HepG2 (cell line): ENCODE results near the gene NT5C3B. TPM values are rescaled to one million over a fixed set of nuclear protein-coding genes. Genes with fewer than 3 reads are reported as not detected.

ENCODE experiments used
- EHMT2 ChIP-seq: fragments of 200-600 bp; sonication (generic); IDR thresholded peaks from 2 replicates; pipeline ENCODE4 v1.7.0; 2017; ENCODE audit warnings: antibody characterized with exemption, low read depth, low read length, borderline replicate concordance
- FLYWCH1 ChIP-seq: sonication (generic); formaldehyde crosslinking; IDR thresholded peaks from 2 replicates; pipeline ENCODE4 v1.8.1; 2023; ENCODE audit warnings: mild to moderate bottlenecking, missing genetic modification reagents
- ISX ChIP-seq: sonication (generic); formaldehyde crosslinking; conservative IDR thresholded peaks from 2 replicates; pipeline ENCODE4 v1.5.0; 2020; ENCODE audit warnings: missing genetic modification reagents
- JUNB ChIP-seq: sonication (generic); formaldehyde crosslinking; IDR thresholded peaks from 2 replicates; pipeline ENCODE4 v1.8.0; 2022; ENCODE audit warnings: missing genetic modification reagents, mild to moderate bottlenecking, borderline replicate concordance
- MEIS2 ChIP-seq: sonication (generic); formaldehyde crosslinking; IDR thresholded peaks from 2 replicates; pipeline ENCODE4 v1.9.0; 2021; ENCODE audit warnings: mild to moderate bottlenecking, missing genetic modification reagents
- MTA1 ChIP-seq: sonication (generic); formaldehyde crosslinking; IDR thresholded peaks from 2 replicates; pipeline ENCODE4 v1.4.0; 2020; ENCODE audit warnings: missing genetic modification reagents, mild to moderate bottlenecking, borderline replicate concordance
- NFE2L1 ChIP-seq: sonication (generic); formaldehyde crosslinking; IDR thresholded peaks from 2 replicates; pipeline ENCODE4 v1.4.0; 2020; ENCODE audit warnings: missing genetic modification reagents, mild to moderate bottlenecking, borderline replicate concordance
- NFE2L2 ChIP-seq: fragments of 150-350 bp; IDR thresholded peaks from 2 replicates; pipeline ENCODE4 v1.6.1; 2014; ENCODE audit warnings: low read length
- NFRKB ChIP-seq: fragments of 450-650 bp; IDR thresholded peaks from 2 replicates; pipeline ENCODE4 v1.6.1; 2017
- ZNF180 ChIP-seq: sonication (generic); formaldehyde crosslinking; IDR thresholded peaks from 2 replicates; pipeline ENCODE4 v1.4.0; 2020; ENCODE audit warnings: low read depth, missing genetic modification reagents, borderline replicate concordance
- ZNF276 ChIP-seq: sonication (generic); formaldehyde crosslinking; IDR thresholded peaks from 2 replicates; pipeline ENCODE4 v1.4.0; 2020; ENCODE audit warnings: mild to moderate bottlenecking, low read depth, missing genetic modification reagents
- ZNF281 ChIP-seq: sonication (generic); formaldehyde crosslinking; IDR thresholded peaks from 2 replicates; pipeline ENCODE4 v1.4.0; 2020; ENCODE audit warnings: missing genetic modification reagents, borderline replicate concordance
- ZNF891 ChIP-seq: sonication (generic); formaldehyde crosslinking; IDR thresholded peaks from 2 replicates; pipeline ENCODE4 v1.5.0; 2020; ENCODE audit warnings: mild to moderate bottlenecking, missing genetic modification reagents
- ZSCAN21 ChIP-seq: sonication (generic); formaldehyde crosslinking; IDR thresholded peaks from 2 replicates; pipeline ENCODE4 v1.8.0; 2022; ENCODE audit warnings: mild to moderate bottlenecking, missing genetic modification reagents, moderate library complexity, borderline replicate concordance
- ZSCAN9 ChIP-seq: IDR thresholded peaks from 2 replicates; pipeline ENCODE4 v1.6.1; 2016; ENCODE audit warnings: borderline replicate concordance
- polyA plus RNA-seq, 8 experiments: library from polyadenylated mRNA; depleted of rRNA in 3 of 8; stranded (reverse) in 7 of 8; unstranded in 1 of 8; fragments of >200 nt; fragmentation: Illumina TruSeq in 4 of 8; extraction: Trizol in 4 of 8; gene quantifications; 2 replicates each; pipeline versions ENCODE4 v1.2.1 to v1.2.3, GENCODE V29; 2011 to 2016; ENCODE audit warnings: low read depth in 4 of 8, missing spikeins in 1 of 8, mixed read lengths in 1 of 8; ENCODE audit not compliant: insufficient read depth in 1 of 8
- total RNA-seq, 5 experiments: library from RNA; depleted of rRNA; stranded (reverse); fragments of >200 nt; fragmentation: Illumina TruSeq; extraction: Trizol; gene quantifications; 2 replicates each; pipeline ENCODE4 v1.2.3, GENCODE V29; 2016; ENCODE audit warnings: low read depth in 1 of 5
- TF ChIP-seq, protein P1 (sequence below): sonication (generic); formaldehyde crosslinking; IDR thresholded peaks from 2 replicates; pipeline ENCODE4 v1.4.0; 2020; ENCODE audit warnings: missing genetic modification reagents
- TF ChIP-seq, protein P2 (sequence below): sonication (generic); formaldehyde crosslinking; IDR thresholded peaks from 2 replicates; pipeline ENCODE4 v1.4.0; 2020; ENCODE audit warnings: mild to moderate bottlenecking, missing genetic modification reagents

Gene NT5C3B
- total and polyA plus RNA-seq, 2 of the 13 experiments (the other 11 are each of a cell fraction or from before 2014, with no cell fraction given) = 104 to 126 TPM

DNA sequence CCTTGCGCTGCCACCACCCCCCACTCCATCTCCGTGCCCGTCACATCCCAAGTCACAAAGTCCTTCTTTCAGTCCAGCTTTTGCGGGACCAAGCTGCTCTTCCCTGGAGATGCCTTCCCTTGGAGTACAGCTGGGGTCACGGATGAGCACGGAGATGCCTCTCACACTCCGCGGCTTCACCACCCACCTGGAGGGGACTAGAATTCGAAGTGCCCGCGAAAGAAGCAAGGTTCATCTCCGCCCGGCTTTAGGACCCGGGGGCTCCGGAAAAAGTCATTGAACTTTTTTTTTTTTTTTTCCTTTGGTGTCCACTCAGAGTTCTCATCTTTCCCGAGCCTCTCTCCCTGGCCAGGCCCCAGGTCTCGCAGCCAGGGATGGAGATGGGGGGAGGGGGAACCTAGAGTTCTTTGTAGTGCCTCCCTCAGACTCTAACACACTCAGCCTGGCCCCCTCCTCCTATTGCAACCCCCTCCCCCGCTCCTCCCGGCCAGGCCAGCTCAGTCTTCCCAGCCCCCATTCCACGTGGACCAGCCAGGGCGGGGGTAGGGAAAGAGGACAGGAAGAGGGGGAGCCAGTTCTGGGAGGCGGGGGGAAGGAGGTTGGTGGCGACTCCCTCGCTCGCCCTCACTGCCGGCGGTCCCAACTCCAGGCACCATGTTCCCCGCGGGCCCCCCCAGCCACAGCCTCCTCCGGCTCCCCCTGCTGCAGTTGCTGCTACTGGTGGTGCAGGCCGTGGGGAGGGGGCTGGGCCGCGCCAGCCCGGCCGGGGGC, 23.5 kb downstream of the NT5C3B start, which contains the start of gene FKBP10 (continued):
- TF ChIP-seq, protein P1, sequence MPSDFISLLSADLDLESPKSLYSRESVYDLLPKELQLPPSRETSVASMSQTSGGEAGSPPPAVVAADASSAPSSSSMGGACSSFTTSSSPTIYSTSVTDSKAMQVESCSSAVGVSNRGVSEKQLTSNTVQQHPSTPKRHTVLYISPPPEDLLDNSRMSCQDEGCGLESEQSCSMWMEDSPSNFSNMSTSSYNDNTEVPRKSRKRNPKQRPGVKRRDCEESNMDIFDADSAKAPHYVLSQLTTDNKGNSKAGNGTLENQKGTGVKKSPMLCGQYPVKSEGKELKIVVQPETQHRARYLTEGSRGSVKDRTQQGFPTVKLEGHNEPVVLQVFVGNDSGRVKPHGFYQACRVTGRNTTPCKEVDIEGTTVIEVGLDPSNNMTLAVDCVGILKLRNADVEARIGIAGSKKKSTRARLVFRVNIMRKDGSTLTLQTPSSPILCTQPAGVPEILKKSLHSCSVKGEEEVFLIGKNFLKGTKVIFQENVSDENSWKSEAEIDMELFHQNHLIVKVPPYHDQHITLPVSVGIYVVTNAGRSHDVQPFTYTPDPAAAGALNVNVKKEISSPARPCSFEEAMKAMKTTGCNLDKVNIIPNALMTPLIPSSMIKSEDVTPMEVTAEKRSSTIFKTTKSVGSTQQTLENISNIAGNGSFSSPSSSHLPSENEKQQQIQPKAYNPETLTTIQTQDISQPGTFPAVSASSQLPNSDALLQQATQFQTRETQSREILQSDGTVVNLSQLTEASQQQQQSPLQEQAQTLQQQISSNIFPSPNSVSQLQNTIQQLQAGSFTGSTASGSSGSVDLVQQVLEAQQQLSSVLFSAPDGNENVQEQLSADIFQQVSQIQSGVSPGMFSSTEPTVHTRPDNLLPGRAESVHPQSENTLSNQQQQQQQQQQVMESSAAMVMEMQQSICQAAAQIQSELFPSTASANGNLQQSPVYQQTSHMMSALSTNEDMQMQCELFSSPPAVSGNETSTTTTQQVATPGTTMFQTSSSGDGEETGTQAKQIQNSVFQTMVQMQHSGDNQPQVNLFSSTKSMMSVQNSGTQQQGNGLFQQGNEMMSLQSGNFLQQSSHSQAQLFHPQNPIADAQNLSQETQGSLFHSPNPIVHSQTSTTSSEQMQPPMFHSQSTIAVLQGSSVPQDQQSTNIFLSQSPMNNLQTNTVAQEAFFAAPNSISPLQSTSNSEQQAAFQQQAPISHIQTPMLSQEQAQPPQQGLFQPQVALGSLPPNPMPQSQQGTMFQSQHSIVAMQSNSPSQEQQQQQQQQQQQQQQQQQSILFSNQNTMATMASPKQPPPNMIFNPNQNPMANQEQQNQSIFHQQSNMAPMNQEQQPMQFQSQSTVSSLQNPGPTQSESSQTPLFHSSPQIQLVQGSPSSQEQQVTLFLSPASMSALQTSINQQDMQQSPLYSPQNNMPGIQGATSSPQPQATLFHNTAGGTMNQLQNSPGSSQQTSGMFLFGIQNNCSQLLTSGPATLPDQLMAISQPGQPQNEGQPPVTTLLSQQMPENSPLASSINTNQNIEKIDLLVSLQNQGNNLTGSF (CRISPR knock-in tag) = no peak
- TF ChIP-seq ZNF281 (CRISPR knock-in tag) = peak; percentile 97
- TF ChIP-seq ZNF891 (CRISPR knock-in tag) = no peak
- no peak for TF ChIP-seq NFRKB
- no peak; the same call in 1 of the 2 replicates for TF ChIP-seq ZSCAN9 (CRISPR knock-in tag)
- TF ChIP-seq JUNB = no peak; the same call in 1 of the 2 replicates
- TF ChIP-seq MEIS2 = no peak
- TF ChIP-seq MTA1 (CRISPR knock-in tag) = 0 out of 2 replicates have a peak, but pooled peaks have one; percentile 48
- TF ChIP-seq ZNF180 (CRISPR knock-in tag) = no peak
- 0 out of 2 replicates have a peak, but pooled peaks have one; percentile 25 for TF ChIP-seq ZSCAN21
- TF ChIP-seq FLYWCH1 (CRISPR knock-in tag) = peak; percentile 79; the same call in 1 of the 2 replicates
- TF ChIP-seq, protein P2, sequence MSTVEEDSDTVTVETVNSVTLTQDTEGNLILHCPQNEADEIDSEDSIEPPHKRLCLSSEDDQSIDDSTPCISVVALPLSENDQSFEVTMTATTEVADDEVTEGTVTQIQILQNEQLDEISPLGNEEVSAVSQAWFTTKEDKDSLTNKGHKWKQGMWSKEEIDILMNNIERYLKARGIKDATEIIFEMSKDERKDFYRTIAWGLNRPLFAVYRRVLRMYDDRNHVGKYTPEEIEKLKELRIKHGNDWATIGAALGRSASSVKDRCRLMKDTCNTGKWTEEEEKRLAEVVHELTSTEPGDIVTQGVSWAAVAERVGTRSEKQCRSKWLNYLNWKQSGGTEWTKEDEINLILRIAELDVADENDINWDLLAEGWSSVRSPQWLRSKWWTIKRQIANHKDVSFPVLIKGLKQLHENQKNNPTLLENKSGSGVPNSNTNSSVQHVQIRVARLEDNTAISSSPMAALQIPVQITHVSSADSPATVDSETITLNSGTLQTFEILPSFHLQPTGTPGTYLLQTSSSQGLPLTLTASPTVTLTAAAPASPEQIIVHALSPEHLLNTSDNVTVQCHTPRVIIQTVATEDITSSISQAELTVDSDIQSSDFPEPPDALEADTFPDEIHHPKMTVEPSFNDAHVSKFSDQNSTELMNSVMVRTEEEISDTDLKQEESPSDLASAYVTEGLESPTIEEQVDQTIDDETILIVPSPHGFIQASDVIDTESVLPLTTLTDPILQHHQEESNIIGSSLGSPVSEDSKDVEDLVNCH (CRISPR knock-in tag) = no peak
- TF ChIP-seq ISX = no peak
- no peak for TF ChIP-seq ZNF276 (CRISPR knock-in tag)
- TF ChIP-seq EHMT2 = no peak
- no peak for TF ChIP-seq NFE2L2
- TF ChIP-seq NFE2L1 = no peak
